Endothelial cell of umbilical vein (primary cell): ENCODE measurements around the gene PPP1R8. TPM values are rescaled to one million over a fixed set of nuclear protein-coding genes. Genes with fewer than 3 reads are reported as not detected.

Experiments used
- BruUV-seq: library from RNA; stranded (reverse); fragments of 400-500 nt; replicated peaks from 2 replicates; lab custom pipeline; 2021; lab: Mats Ljungman, UMichigan
- CTCF ChIA-PET: fragments of 300-600, 350-600 bp; sonication (Branson Sonifier 250); formaldehyde crosslinking; loops from one replicate; lab custom pipeline; 2021; ENCODE audit warnings: antibody characterized with exemption, inconsistent platforms; lab: Charles Lee
- POLR2A ChIA-PET: fragments of 300-600, 350-600 bp; sonication (Branson Sonifier 250); formaldehyde crosslinking; loops from one replicate; lab custom pipeline; 2021; ENCODE audit warnings: antibody characterized with exemption, inconsistent platforms; lab: Charles Lee
- DNase-seq: peaks from one replicate; pipeline ENCODE4 v3.0.0-alpha.2; 2011; ENCODE audit warnings: low read depth, low spot score
- FAIRE-seq: peaks from 2 replicates; lab custom pipeline; 2011; peaks lifted over from hg19 to GRCh38; lab: Jason Lieb, UNC
- H2AFZ ChIP-seq: 2 replicates; pipeline ENCODE4 v1.6.0; 2012; ENCODE audit warnings: low read depth, low read length, control low read depth, inconsistent platforms
- H3K27ac ChIP-seq: 2 replicates; pipeline ENCODE4 v1.5.1; 2011; ENCODE audit warnings: low read depth, mild to moderate bottlenecking, control low read depth, low read length, moderate library complexity; ENCODE audit not compliant: insufficient read depth
- H3K27me3 ChIP-seq, 2 experiments: 2 replicates each; pipeline versions ENCODE4 v1.6.0 to v1.6.1; 2011; ENCODE audit warnings: low read length in 2 of 2, mixed read lengths in 1 of 2; ENCODE audit not compliant: control insufficient read depth in 2 of 2, insufficient read depth in 2 of 2
- H3K36me3 ChIP-seq, 2 experiments: 2 replicates in 1 of 2; 3 replicates in 1 of 2; pipeline ENCODE4 v1.5.1; 2011; ENCODE audit warnings: low read length in 2 of 2, mild to moderate bottlenecking in 1 of 2, moderate library complexity in 1 of 2; ENCODE audit not compliant: control insufficient read depth in 2 of 2, insufficient read depth in 2 of 2; ENCODE audit errors: extremely low read depth in 1 of 2
- H3K4me1 ChIP-seq: 3 replicates; pipeline ENCODE4 v1.5.1; 2011; ENCODE audit warnings: mild to moderate bottlenecking, low read length; ENCODE audit not compliant: control insufficient read depth, insufficient read depth; ENCODE audit errors: extremely low read depth
- H3K4me2 ChIP-seq: 2 replicates; pipeline ENCODE4 v1.6.1; 2011; ENCODE audit warnings: low read length, control low read depth, mixed read lengths; ENCODE audit not compliant: insufficient read depth
- H3K4me3 ChIP-seq, 3 experiments: fragments of 200-600 bp in 1 of 3; sonication (generic), shearing (Covaris generic) in 1 of 3; replicated peaks in 1 of 3; 2 replicates each; pipeline ENCODE4 v1.5.1; 2011 to 2016; ENCODE audit warnings: control low read depth in 3 of 3, low read length in 3 of 3, mild to moderate bottlenecking in 2 of 3, inconsistent platforms in 1 of 3, low read depth in 1 of 3, moderate library complexity in 1 of 3; ENCODE audit not compliant: insufficient read depth in 1 of 3
- H3K79me2 ChIP-seq: 2 replicates; pipeline ENCODE4 v1.6.0; 2012; ENCODE audit warnings: low read length, inconsistent platforms; ENCODE audit not compliant: control insufficient read depth, insufficient read depth
- H3K9ac ChIP-seq: replicated peaks from 2 replicates; pipeline ENCODE3; 2011; ENCODE audit warnings: low read length, control low read depth; ENCODE audit not compliant: insufficient read depth; ENCODE audit errors: extremely low read depth
- H3K9me1 ChIP-seq: replicated peaks from 3 replicates; pipeline ENCODE4 v1.6.0; 2011; ENCODE audit warnings: mild to moderate bottlenecking, low read length; ENCODE audit not compliant: control insufficient read depth, insufficient read depth; ENCODE audit errors: extremely low read depth
- H3K9me3 ChIP-seq: replicated peaks from 2 replicates; pipeline ENCODE4 v1.5.1; 2012; ENCODE audit warnings: low read length, inconsistent platforms; ENCODE audit not compliant: control insufficient read depth, insufficient read depth
- H4K20me1 ChIP-seq: replicated peaks from 2 replicates; pipeline ENCODE3; 2011; ENCODE audit warnings: mild to moderate bottlenecking, low read length; ENCODE audit not compliant: control insufficient read depth, insufficient read depth; ENCODE audit errors: extremely low read depth
- CTCF ChIP-seq, 2 donors: IDR thresholded peaks; 1 replicate in 1 of 2; 2 replicates in 1 of 2; pipeline ENCODE4 v1.5.1; 2011; ENCODE audit warnings: low read length in 2 of 2, mild to moderate bottlenecking in 2 of 2, moderate library complexity in 2 of 2, control low read depth in 1 of 2, inconsistent platforms in 1 of 2, low read depth in 1 of 2; ENCODE audit not compliant: insufficient read depth in 1 of 2; ENCODE audit errors: extremely low read depth in 1 of 2
- EZH2 ChIP-seq: IDR thresholded peaks from 2 replicates; pipeline ENCODE4 v1.6.1; 2012; ENCODE audit warnings: borderline replicate concordance, low read depth, mild to moderate bottlenecking, moderate library complexity, low read length, inconsistent platforms; ENCODE audit not compliant: severe bottlenecking
- FOS ChIP-seq: IDR thresholded peaks from 2 replicates; pipeline ENCODE4 v1.6.1; 2011; ENCODE audit warnings: mild to moderate bottlenecking, low read length, moderate library complexity, borderline replicate concordance; ENCODE audit not compliant: insufficient read depth
- GATA2 ChIP-seq: IDR thresholded peaks from 2 replicates; pipeline ENCODE4 v1.7.0; 2011; ENCODE audit warnings: low read depth, mild to moderate bottlenecking, moderate library complexity, mixed read lengths, low read length; ENCODE audit not compliant: insufficient read length, insufficient read depth
- MAX ChIP-seq: IDR thresholded peaks from 2 replicates; pipeline ENCODE4 v1.6.1; 2011; ENCODE audit not compliant: insufficient read depth, insufficient read length
- POLR2AphosphoS5 ChIP-seq: IDR thresholded peaks from 2 replicates; pipeline ENCODE4 v1.6.1; 2012; ENCODE audit warnings: low read depth, mild to moderate bottlenecking, control low read depth, low read length, moderate library complexity; ENCODE audit not compliant: insufficient read depth
- dilution Hi-C: fragments of 300-500 bp; cut with MboI; formaldehyde crosslinking; loops from one replicate; pipeline ENCODE4 v1.15.0; 2019; ENCODE audit warnings: low sequenced_read_pairs; ENCODE audit not compliant: extremely low pct_ligation_motif_present
- intact Hi-C: fragments of 100-400 bp; cut with micrococcal nuclease; formaldehyde crosslinking; loops from one replicate; pipeline ENCODE4 v1.10.0; 2022
- polyA plus RNA-seq, 4 experiments: library from polyadenylated mRNA; depleted of rRNA in 3 of 4; stranded (reverse) in 3 of 4; unstranded in 1 of 4; fragments of >200 nt; gene quantifications; 2 replicates each; pipeline versions ENCODE4 v1.2.1 to v1.2.3, GENCODE V29; 2011 to 2012; ENCODE audit warnings: missing spikeins in 1 of 4
- total RNA-seq: library from RNA; stranded (reverse); gene quantifications from 2 replicates; pipeline ENCODE4 v1.2.3, GENCODE V29; 2021

The PPP1R8 gene
- total and polyA plus RNA-seq, 2 donors (not counting 3 experiments of a cell fraction or from before 2014, with no cell fraction given), result 39.0 to 48.5 TPM

GRCh38 chr1:27804791-27805190, 25.8 kb upstream of the PPP1R8 start:
- Histone ChIP-seq H3K9me3 (no peaks in the 10 kb centered on the region), H3K27ac (no peak overlapping the region), H3K4me3 (no peak overlapping the region), H4K20me1 (no peaks in the 10 kb centered on the region), H3K4me1 (no peaks in the 10 kb centered on the region), H3K79me2 (no peaks in the 10 kb centered on the region), H3K36me3 (peaks cover 11 to 36% of the 10 kb centered on the region in 2 experiments), H3K4me2 (no peak overlapping the region), H3K9ac (no peak overlapping the region), H3K9me1 (no peaks in the 10 kb centered on the region), H3K27me3 (no peaks in the 10 kb centered on the region), H2AFZ (no peak overlapping the region)
- ChIA-PET CTCF (no interaction called here), POLR2A (no interaction called here)
- dilution Hi-C loops, result no loop called here
- intact Hi-C loops, result no loop called here
- DNase-seq (no peak), FAIRE-seq (no peak)
- no TSS peak for BruUV-seq
- no peak for TF ChIP-seq GATA2
- TF ChIP-seq EZH2, result no peak
- no peak for TF ChIP-seq CTCF (IDR thresholded peaks at IDR 0.05; ENCODE audit: extremely low read depth in 1 of 2, insufficient read depth in 1 of 2, low read depth in 1 of 2, low read length in 2 of 2)
- TF ChIP-seq MAX, result no peak
- TF ChIP-seq POLR2AphosphoS5, result no peak
- no peak for TF ChIP-seq FOS
